Spleen (tissue), 11 donors: ENCODE results near the gene CERS1. TPM values are rescaled to one million over a fixed set of nuclear protein-coding genes. Genes with fewer than 3 reads are reported as not detected.
A peak's percentile ranks its signal among the peaks of the same experiment; 100 is the strongest.

Source experiments
- DNase-seq: peaks from one replicate; pipeline ENCODE4 v3.0.0-alpha.2; 2020
- H3K27ac ChIP-seq, 8 donors: fragments of 200-600 bp; sonication (generic) in 7 of 8; 1 replicate in 4 of 8; 2 replicates in 4 of 8; pipeline versions ENCODE4 v1.5.0 to v1.8.0; 2016 to 2021; ENCODE audit warnings: inconsistent platforms in 4 of 8, mild to moderate bottlenecking in 4 of 8, moderate library complexity in 1 of 8
- H3K27me3 ChIP-seq, 7 donors: fragments of 200-600 bp; sonication (generic) in 6 of 7; replicated peaks in 1 of 7; 1 replicate in 4 of 7; 2 replicates in 3 of 7; pipeline versions ENCODE4 v1.5.0 to v1.8.0; 2016 to 2021; ENCODE audit warnings: inconsistent platforms in 3 of 7, mild to moderate bottlenecking in 1 of 7
- H3K36me3 ChIP-seq, 6 donors: fragments of 200-600 bp; sonication (generic) in 5 of 6; 1 replicate in 4 of 6; 2 replicates in 2 of 6; pipeline versions ENCODE4 v1.5.0 to v1.8.0; 2016 to 2021; ENCODE audit warnings: inconsistent platforms in 2 of 6
- H3K4me1 ChIP-seq, 6 donors: fragments of 200-600 bp; sonication (generic) in 5 of 6; 1 replicate in 3 of 6; 2 replicates in 3 of 6; pipeline versions ENCODE4 v1.5.0 to v1.8.0; 2016 to 2021; ENCODE audit warnings: inconsistent platforms in 3 of 6
- H3K4me3 ChIP-seq, 8 donors: fragments of 200-600 bp; sonication (generic) in 7 of 8; 1 replicate in 4 of 8; 2 replicates in 4 of 8; pipeline versions ENCODE4 v1.5.0 to v1.8.0; 2016 to 2021; ENCODE audit warnings: inconsistent platforms in 4 of 8, mild to moderate bottlenecking in 4 of 8, moderate library complexity in 2 of 8
- H3K9me3 ChIP-seq, 8 donors: fragments of 200-600 bp; sonication (generic) in 7 of 8; 1 replicate in 4 of 8; 2 replicates in 4 of 8; pipeline versions ENCODE4 v1.5.0 to v1.8.0; 2016 to 2021; ENCODE audit warnings: inconsistent platforms in 4 of 8
- POLR2A ChIP-seq, 3 donors: fragments of 450-650 bp; IDR thresholded peaks; one replicate each; pipeline ENCODE4 v1.5.1; 2017; ENCODE audit warnings: antibody characterized with exemption in 3 of 3, mild to moderate bottlenecking in 1 of 3
- POLR2AphosphoS5 ChIP-seq, 3 donors: sonication (generic); formaldehyde crosslinking; IDR thresholded peaks; one replicate each; pipeline ENCODE4 v1.5.1; 2017; ENCODE audit warnings: antibody characterized with exemption in 3 of 3
- WGBS, 5 donors: extraction: QIAGEN DNeasy Blood & Tissue Kit in 3 of 5; methylation state at CpG; one replicate each; pipeline versions ENCODE4 v1.1.5 to v1.1.7; 2013 to 2018; 5-methylcytosine and 5-hydroxymethylcytosine counted together
- intact Hi-C: fragments of 100-400 bp; cut with DNase I; formaldehyde crosslinking; loops from one replicate; pipeline ENCODE4 v1.15.0; 2023; ENCODE audit warnings: low total_unique reads
- polyA plus RNA-seq, 3 donors: library from polyadenylated mRNA; stranded (reverse); fragments of 200-250 nt; gene quantifications; one replicate each; pipeline ENCODE4 v1.2.1, GENCODE V29; 2013
- total RNA-seq, 7 donors: library from RNA; depleted of rRNA in 3 of 7; stranded (reverse); fragments of >200 nt in 3 of 7; fragmentation: NEBNext Ultra II Directional in 4 of 7; extraction: Animal tissue kit (Norgen Biotek cat#: 25700) in 4 of 7; gene quantifications; one replicate each; pipeline versions ENCODE4 v1.1.0 to v1.2.1, GENCODE V29; 2016 to 2021
- TF ChIP-seq, protein P1 (sequence below), 11 experiments: fragments of 200-600 bp in 7 of 11; fragments of 450-650 bp in 4 of 11; sonication (generic) in 4 of 11; IDR thresholded peaks in 8 of 11; conservative IDR thresholded peaks in 3 of 11; 1 replicate in 7 of 11; 2 replicates in 4 of 11; pipeline versions ENCODE4 v1.4.0 to v1.8.0; 2016 to 2021; ENCODE audit warnings: antibody characterized with exemption in 11 of 11, inconsistent platforms in 4 of 11, mild to moderate bottlenecking in 1 of 11
- donor health status: healthy with polysubstance abuse.
- donor health status: DM: no; HTN: no; CAD: no; lungs with moderate emphysema.
- donor health status: DM: no; HTN: no; CAD: no.
- donor health status: Bipolar disorder and iron deficiency.
- donor health status: healthy.
- donor health status: DM: no; HTN: no; CAD: no.
- donor health status: DM: yes; HTN: yes; CAD: no.

The CERS1 gene
- total and polyA plus RNA-seq, 10 donors, result 0.06 to 0.50 (median 0.39) TPM; not detected in 4

DNA sequence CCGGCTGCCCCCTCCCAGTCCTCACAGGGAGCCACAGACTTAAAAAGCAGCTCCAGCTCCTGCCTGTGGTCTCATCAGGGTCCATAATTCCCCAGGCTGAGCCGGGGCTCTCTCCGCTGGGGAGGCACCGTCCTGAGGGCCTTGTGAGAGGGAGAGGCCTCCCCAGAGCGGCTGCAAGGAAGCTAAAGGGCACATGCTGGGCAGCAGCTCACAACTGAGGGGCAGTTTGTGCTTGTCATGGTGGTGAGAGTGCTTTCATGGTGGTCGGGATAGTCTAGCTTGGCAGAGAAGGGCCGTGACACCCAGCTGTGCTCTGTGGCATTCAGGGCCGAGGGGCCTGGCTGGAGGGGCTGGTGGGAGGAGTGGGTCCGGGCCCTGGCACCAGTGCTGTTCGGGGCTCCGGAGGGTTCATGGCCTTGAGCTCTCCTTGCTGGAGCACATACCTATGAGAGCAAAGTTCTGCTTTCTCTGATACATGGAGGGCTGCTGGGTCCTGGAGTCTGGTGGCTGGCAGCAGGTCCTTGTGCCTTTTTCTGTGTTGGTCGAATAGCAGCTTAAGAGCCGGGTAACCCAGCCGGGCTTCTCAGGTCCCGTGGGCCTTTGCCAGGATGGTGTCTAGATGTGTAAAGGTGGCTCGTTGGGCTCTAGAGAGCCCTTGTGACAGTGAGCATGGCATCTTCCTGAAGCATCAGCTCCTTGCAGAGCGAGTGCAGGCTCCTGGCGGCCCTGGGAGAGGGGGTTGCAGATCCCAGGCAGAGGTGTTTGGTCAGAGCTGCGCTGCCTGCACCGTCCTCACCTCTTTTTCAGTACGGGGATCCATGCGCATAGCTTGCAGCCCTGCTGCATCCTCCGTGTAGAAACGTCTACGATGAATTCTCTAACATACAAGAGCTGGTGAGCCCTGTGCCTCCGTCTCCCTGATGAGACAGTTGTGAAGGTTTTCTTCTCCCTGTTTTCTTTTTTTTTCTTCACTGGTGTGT, 55.4 kb downstream of the CERS1 start:
- Histone ChIP-seq H3K4me3 (peak overlapping the region in 1 of 8 donors; percentile 7), H3K27me3 (no peaks in the 10 kb centered on the region), H3K36me3 (peaks cover 0 to 64% (median 3%) of the 10 kb centered on the region in 6 donors), H3K9me3 (no peaks in the 10 kb centered on the region), H3K27ac (peak overlapping the region in 2 of 8 donors; percentile 8 to 18), H3K4me1 (peaks cover 66 to 100% (median 98%) of the 10 kb centered on the region in 6 donors)
- TF ChIP-seq POLR2AphosphoS5 (IDR thresholded peaks at IDR 0.05) (no peak), POLR2A (IDR thresholded peaks at IDR 0.05) (no peak)
- TF ChIP-seq, protein P1, sequence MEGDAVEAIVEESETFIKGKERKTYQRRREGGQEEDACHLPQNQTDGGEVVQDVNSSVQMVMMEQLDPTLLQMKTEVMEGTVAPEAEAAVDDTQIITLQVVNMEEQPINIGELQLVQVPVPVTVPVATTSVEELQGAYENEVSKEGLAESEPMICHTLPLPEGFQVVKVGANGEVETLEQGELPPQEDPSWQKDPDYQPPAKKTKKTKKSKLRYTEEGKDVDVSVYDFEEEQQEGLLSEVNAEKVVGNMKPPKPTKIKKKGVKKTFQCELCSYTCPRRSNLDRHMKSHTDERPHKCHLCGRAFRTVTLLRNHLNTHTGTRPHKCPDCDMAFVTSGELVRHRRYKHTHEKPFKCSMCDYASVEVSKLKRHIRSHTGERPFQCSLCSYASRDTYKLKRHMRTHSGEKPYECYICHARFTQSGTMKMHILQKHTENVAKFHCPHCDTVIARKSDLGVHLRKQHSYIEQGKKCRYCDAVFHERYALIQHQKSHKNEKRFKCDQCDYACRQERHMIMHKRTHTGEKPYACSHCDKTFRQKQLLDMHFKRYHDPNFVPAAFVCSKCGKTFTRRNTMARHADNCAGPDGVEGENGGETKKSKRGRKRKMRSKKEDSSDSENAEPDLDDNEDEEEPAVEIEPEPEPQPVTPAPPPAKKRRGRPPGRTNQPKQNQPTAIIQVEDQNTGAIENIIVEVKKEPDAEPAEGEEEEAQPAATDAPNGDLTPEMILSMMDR (IDR thresholded peaks at IDR 0.05 in 8 of 11, conservative IDR thresholded peaks at IDR 0.05 in 3 of 11), result no peak
- 78 to 87% (median 83%) methylated on average over 20 to 26 of the region's 26 CpGs for WGBS, 5 donors
- DNase-seq, result no peak
- intact Hi-C loops, result loop anchor here (10.0 kb wide), 1 partner anchor 376 kb away; no protein-coding TSS in a partner anchor

GRCh38 chr19:18839465-18840287, 56.3 kb downstream of the CERS1 start:
- WGBS, 5 donors, result 75 to 87% (median 77%) methylated on average over 14 to 15 of the region's 15 CpGs
- peak overlapping the region in 1 of 8 donors; percentile 7 for H3K4me3 ChIP-seq
- H3K4me1 ChIP-seq, result peaks cover 63 to 100% (median 98%) of the 10 kb centered on the region in 6 donors
- H3K36me3 ChIP-seq, result peaks cover 0 to 67% (median 7%) of the 10 kb centered on the region in 6 donors
- peak; percentile 27 to 41 (median 37) for TF ChIP-seq POLR2AphosphoS5 (IDR thresholded peaks at IDR 0.05)
- no peak for TF ChIP-seq POLR2A (IDR thresholded peaks at IDR 0.05)
- TF ChIP-seq, protein P1 (IDR thresholded peaks at IDR 0.05 in 8 of 11, conservative IDR thresholded peaks at IDR 0.05 in 3 of 11), result peak in 1 of 11 experiments; percentile 5
- no peaks in the 10 kb centered on the region for H3K27me3 ChIP-seq
- no peak for DNase-seq
- H3K9me3 ChIP-seq, result no peaks in the 10 kb centered on the region
- intact Hi-C loops, result loop anchor here (10.0 kb wide), 1 partner anchor 375 kb away; no protein-coding TSS in a partner anchor
- H3K27ac ChIP-seq, result peak overlapping the region in 2 of 8 donors; percentile 8 to 18

GRCh38 chr19:18834644-18834984, 61.3 kb downstream of the CERS1 start:
- Histone ChIP-seq H3K27ac (peak overlapping the region in 3 of 8 donors; percentile 95 to 96 (median 96)), H3K36me3 (peaks cover 0 to 57% (median 7%) of the 10 kb centered on the region in 6 donors), H3K27me3 (peaks cover 0 to 7% (median 0%) of the 10 kb centered on the region in 7 donors), H3K9me3 (no peaks in the 10 kb centered on the region), H3K4me1 (peaks cover 40 to 83% (median 76%) of the 10 kb centered on the region in 6 donors), H3K4me3 (peak overlapping the region in 4 of 8 donors; percentile 78 to 95 (median 82))
- 61 to 89% (median 68%) methylated on average over 4 of the region's 4 CpGs for WGBS, 5 donors
- no peak for DNase-seq
- intact Hi-C loops, result no loop called here
- TF ChIP-seq POLR2AphosphoS5 (IDR thresholded peaks at IDR 0.05), result no peak
- TF ChIP-seq, protein P1 (IDR thresholded peaks at IDR 0.05 in 8 of 11, conservative IDR thresholded peaks at IDR 0.05 in 3 of 11), result no peak
- no peak for TF ChIP-seq POLR2A (IDR thresholded peaks at IDR 0.05)
